ENCODE data around the gene LPP.

DNA sequence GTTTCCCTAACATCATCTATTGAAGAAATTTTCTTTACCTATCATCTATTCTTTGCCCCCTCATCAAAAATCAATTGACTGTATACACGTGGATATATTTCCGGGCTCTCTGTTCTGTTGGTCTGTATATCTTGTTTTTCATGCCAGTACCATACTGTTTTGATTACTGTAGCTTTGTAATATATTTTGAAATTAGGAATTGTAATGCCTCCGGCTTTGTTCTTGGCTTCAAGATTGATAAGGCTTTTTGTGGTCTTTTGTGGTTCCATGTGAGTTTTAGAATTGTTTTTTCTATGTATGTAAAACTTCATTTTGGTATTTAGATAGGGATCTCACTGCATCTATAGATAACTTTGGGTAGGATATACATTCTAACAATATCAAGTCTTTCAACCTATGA, 454.4 kb downstream of the LPP start:
- TF ChIP-seq FOXM1 (IDR thresholded peaks at IDR 0.05; ENCODE audit: borderline replicate concordance) (no peak), HDGF (IDR thresholded peaks at IDR 0.05; ENCODE audit: borderline replicate concordance) (no peak), SP1 (IDR thresholded peaks at IDR 0.05) (no peak), L3MBTL2 (conservative IDR thresholded peaks at IDR 0.05) (no peak), NFRKB (IDR thresholded peaks at IDR 0.05) (no peak), TARDBP (IDR thresholded peaks at IDR 0.05) (no peak), ZNF384 (IDR thresholded peaks at IDR 0.05) (no peak), BHLHE40 (IDR thresholded peaks at IDR 0.05; ENCODE audit: borderline replicate concordance) (no peak), LEF1 (IDR thresholded peaks at IDR 0.05; ENCODE audit: borderline replicate concordance) (no peak), FOXK2 (IDR thresholded peaks at IDR 0.05) (no peak), ELF4 (IDR thresholded peaks at IDR 0.05) (no peak), ARNT (IDR thresholded peaks at IDR 0.05) (no peak), CTBP1 (IDR thresholded peaks at IDR 0.05; ENCODE audit: borderline replicate concordance) (no peak)
- TF ChIP-seq, protein P1, sequence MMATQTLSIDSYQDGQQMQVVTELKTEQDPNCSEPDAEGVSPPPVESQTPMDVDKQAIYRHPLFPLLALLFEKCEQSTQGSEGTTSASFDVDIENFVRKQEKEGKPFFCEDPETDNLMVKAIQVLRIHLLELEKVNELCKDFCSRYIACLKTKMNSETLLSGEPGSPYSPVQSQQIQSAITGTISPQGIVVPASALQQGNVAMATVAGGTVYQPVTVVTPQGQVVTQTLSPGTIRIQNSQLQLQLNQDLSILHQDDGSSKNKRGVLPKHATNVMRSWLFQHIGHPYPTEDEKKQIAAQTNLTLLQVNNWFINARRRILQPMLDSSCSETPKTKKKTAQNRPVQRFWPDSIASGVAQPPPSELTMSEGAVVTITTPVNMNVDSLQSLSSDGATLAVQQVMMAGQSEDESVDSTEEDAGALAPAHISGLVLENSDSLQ (IDR thresholded peaks at IDR 0.05), result no peak
